T1000 (cell line): ENCODE data around the gene TRIM56.
"Not testable (repeated sequence)": the region's sequence is repeated elsewhere in the genome, so short reads cannot be mapped to it uniquely, and the experiment has no call there.

Source experiments
- DNase-seq: peaks from one replicate; lab custom pipeline; 2025; ENCODE audit warnings: mixed read lengths; lab: John Stamatoyannopoulos, UW

TRIM56 gene, protein sequence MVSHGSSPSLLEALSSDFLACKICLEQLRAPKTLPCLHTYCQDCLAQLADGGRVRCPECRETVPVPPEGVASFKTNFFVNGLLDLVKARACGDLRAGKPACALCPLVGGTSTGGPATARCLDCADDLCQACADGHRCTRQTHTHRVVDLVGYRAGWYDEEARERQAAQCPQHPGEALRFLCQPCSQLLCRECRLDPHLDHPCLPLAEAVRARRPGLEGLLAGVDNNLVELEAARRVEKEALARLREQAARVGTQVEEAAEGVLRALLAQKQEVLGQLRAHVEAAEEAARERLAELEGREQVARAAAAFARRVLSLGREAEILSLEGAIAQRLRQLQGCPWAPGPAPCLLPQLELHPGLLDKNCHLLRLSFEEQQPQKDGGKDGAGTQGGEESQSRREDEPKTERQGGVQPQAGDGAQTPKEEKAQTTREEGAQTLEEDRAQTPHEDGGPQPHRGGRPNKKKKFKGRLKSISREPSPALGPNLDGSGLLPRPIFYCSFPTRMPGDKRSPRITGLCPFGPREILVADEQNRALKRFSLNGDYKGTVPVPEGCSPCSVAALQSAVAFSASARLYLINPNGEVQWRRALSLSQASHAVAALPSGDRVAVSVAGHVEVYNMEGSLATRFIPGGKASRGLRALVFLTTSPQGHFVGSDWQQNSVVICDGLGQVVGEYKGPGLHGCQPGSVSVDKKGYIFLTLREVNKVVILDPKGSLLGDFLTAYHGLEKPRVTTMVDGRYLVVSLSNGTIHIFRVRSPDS

GRCh38 chr7:101085162-101085964 is at the start of gene TRIM56:
Gene TRIM56 (plus strand): TSS chr7:101085481. CDS start chr7:101087313, 1,832 bp downstream.
- DNase-seq: peak; percentile 47

DNA sequence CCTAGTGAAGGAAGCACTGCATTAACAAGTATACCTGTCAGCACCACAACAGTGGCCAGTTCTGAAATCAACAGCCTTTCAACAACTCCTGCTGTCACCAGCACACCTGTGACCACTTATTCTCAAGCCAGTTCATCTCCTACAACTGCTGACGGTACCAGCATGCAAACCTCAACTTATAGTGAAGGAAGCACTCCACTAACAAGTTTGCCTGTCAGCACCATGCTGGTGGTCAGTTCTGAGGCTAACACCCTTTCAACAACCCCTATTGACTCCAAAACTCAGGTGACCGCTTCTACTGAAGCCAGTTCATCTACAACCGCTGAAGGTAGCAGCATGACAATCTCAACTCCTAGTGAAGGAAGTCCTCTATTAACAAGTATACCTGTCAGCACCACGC is 49.3 kb upstream of the TRIM56 start:
- DNase-seq: no peak

GRCh38 chr7:101041283-101041682 is 44.0 kb upstream of the TRIM56 start:
- DNase-seq: not testable (repeated sequence)

GRCh38 chr7:101058355-101058754 is 26.9 kb upstream of the TRIM56 start:
- peak; percentile 17 for DNase-seq

DNA sequence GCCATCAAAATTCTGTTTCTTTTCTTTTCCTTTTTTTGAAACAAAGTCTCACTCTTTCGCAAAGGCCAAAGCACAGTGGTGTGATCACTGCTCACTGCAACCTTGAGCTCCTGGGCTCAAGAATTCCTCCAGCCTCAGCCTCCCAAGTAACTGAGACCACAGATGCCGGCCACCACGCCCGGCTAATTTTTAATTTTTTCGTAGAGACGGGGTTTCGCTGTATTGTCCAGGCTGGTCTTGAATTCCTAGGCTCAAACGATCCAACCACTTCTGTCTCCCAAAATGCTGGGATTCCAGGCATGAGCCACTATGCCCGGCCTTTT is 25.7 kb upstream of the TRIM56 start:
- DNase-seq: no peak

GRCh38 chr7:101060992-101061391 is 24.3 kb upstream of the TRIM56 start:
- DNase-seq: no peak

DNA sequence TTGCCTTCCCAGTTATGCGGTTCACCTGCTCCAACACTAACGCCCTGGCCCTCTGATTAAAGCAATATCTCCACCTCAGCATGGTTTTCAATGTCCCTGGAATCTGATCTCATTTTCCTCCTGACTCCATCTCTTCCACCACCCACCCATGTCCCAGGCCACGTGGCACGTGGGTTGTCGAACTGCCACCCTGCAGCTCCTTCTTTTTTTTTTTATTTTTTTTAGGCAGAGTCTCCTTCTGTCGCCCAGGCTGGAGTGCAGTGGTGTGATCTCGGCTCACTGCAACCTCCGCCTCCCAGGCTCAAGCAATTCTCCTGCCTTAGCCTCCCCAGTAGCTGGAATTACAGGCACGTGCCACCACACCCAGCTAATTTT is 21.1 kb upstream of the TRIM56 start:
- DNase-seq: not testable (repeated sequence)

- not testable (repeated sequence) for DNase-seq
These were observed 20.1 kb upstream of the TRIM56 start for GRCh38 chr7:101065162-101065561.

- no peak for DNase-seq
These were observed 19.0 kb upstream of the TRIM56 start for GRCh38 chr7:101066141-101066832.

- DNase-seq: no peak
These were observed 18.5 kb upstream of the TRIM56 start for GRCh38 chr7:101066833-101067177.

DNA sequence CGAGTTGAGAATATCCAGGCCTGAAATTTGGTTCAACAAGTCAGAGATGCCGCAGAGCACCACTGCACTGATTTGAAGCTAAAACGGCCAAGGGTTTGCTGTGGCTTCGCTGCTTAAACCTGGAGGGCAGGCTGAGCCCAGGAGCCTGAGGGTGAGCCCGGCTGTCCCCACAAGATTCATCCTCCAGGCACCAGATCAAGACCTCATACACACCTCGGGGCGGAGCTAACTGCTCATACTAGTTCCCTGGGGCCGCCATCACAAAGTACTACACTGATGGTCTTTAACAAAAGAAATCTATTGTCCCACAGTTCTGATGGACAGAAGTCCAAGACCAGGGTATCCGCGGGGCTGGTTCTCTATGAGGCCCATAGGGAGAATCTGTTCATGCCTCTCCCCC is 16.9 kb upstream of the TRIM56 start:
- DNase-seq: no peak

DNA sequence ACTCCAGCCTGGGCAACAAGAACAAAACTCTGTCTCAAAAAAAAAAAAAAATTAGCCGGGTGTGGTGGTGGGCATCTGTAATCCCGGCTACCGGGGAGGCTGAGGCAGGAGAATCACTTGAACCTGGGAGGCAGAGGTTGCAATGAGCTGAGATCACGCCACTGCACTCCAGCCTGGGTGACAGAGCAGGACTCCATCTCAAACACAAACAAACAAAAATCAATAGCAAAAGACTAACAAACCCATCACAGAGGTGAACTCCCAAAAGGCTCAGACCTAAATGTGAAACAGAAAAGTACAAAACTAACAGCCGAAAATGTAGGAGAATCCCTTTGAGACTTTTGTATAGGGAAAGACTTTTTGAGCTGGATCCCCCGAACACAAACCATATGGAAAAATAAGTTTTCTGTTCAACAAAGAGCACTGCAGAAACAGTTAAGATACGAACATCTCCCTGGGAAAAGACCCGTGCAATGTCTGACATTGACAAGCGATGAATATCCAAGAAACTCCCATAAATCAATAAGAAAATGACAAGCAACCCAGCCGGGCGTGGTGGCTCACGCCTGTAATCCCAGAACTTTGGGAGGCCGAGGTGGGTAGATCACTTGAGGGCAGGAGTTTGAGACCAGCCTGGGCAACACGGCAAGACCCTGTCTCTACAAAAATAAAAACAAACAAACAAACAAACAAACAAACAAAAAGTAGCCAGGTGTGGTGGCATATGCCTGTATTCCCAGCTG is 13.7 kb upstream of the TRIM56 start:
- DNase-seq: not testable (repeated sequence)

GRCh38 chr7:101075646-101076045 is 9.6 kb upstream of the TRIM56 start:
- no peak for DNase-seq

- DNase-seq: not testable (repeated sequence)
These were observed 9.1 kb upstream of the TRIM56 start for GRCh38 chr7:101076183-101076582.

- DNase-seq: peak; percentile 42
These were observed 7.8 kb upstream of the TRIM56 start for GRCh38 chr7:101077303-101078086.

DNA sequence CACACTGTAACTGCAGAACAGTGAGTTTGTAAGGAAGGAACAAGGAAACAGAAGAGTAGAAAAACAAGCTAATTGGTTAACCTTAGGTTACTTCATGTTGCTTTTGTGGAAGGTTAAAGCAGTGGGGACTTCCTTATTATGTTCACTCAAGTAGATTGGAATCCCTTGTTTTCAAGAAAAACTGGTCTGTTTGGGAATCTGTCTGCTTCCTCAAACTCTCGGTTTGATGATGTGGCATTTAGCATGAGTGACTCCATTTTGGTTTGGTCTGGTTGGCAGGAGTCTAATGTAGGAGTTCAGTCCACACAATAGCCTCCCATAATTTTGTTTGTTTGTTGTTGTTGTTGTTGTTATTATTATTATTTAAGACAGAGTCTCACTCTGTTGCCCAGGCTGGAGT is 3.8 kb upstream of the TRIM56 start:
- DNase-seq: no peak

DNA sequence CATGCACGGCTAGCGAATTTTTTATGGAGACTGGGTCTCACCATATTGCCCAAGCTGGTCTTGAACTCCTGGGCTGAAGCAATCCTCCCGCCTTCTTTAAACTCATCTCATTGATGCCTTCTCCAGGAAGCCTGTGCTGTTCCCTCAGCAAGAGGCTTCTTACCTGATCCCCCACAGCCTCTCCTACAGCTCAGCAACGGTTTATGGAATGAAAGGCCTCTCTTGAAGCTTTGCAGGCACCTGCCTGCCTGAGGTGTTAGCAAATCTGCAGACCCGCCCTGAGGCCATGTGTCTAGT is 468 bp upstream of the TRIM56 start:
- DNase-seq: no peak

- no peak for DNase-seq
These were observed 2.2 kb downstream of the TRIM56 start for GRCh38 chr7:101087334-101088068.

DNA sequence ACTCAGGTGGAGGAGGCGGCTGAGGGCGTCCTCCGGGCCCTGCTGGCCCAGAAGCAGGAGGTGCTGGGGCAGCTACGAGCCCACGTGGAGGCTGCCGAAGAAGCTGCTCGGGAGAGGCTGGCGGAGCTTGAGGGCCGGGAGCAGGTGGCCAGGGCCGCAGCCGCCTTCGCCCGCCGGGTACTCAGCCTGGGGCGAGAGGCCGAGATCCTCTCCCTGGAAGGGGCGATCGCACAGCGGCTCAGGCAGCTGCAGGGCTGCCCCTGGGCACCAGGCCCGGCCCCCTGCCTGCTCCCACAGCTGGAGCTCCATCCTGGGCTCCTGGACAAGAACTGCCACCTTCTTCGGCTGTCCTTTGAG is 2.8 kb downstream of the TRIM56 start:
- no peak for DNase-seq

GRCh38 chr7:101088858-101089529 is 3.7 kb downstream of the TRIM56 start:
- no peak for DNase-seq
